ENCODE results near the gene NUDT5.

The NUDT5 gene

GRCh38 chr10:12160664-12161063 lies 35.0 kb downstream of the NUDT5 start:
- DNase-seq = no peak

GRCh38 chr10:12158111-12158510 lies 37.6 kb downstream of the NUDT5 start:
- no peak for DNase-seq

- no peak for DNase-seq
Observed at GRCh38 chr10:12156367-12157123, 39.1 kb downstream of the NUDT5 start.

- no peak for DNase-seq
Observed at GRCh38 chr10:12154516-12154915, 41.2 kb downstream of the NUDT5 start.

GRCh38 chr10:12150163-12150562 lies 45.5 kb downstream of the NUDT5 start:
- DNase-seq = no peak

GRCh38 chr10:12144538-12144937 lies 51.2 kb downstream of the NUDT5 start:
- no peak for DNase-seq

GRCh38 chr10:12140038-12140437 lies 55.7 kb downstream of the NUDT5 start:
- DNase-seq = no peak

- no peak for DNase-seq
Observed at GRCh38 chr10:12135631-12136030, 60.1 kb downstream of the NUDT5 start.

- DNase-seq = peak; percentile 63
Observed at GRCh38 chr10:12130237-12130872, 65.3 kb downstream of the NUDT5 start.

- peak; percentile 98 for DNase-seq
Observed at GRCh38 chr10:12129222-12130111, 66.2 kb downstream of the NUDT5 start, which contains the start of gene SEC61A2. Gene SEC61A2 (plus strand): TSS chr10:12129677. CDS start chr10:12129788, 111 bp downstream.

GRCh38 chr10:12121673-12122072 lies 74.0 kb downstream of the NUDT5 start:
- DNase-seq = no peak
